Gastrocnemius medialis (tissue), 4 donors: Measurements from ENCODE around the gene ZBTB20.

Experiments used
- POLR2A ChIP-seq, 2 donors: fragments of 450-650 bp; IDR thresholded peaks; one replicate each; pipeline ENCODE4 v1.6.1; 2017; ENCODE audit warnings: antibody characterized with exemption in 2 of 2, mild to moderate bottlenecking in 2 of 2, moderate library complexity in 2 of 2
- TF ChIP-seq, protein P1 (sequence below), 5 experiments: fragments of 450-650 bp in 3 of 5; fragments of 200-600 bp in 2 of 5; sonication (generic) in 2 of 5; IDR thresholded peaks in 4 of 5; conservative IDR thresholded peaks in 1 of 5; 1 replicate in 4 of 5; 2 replicates in 1 of 5; pipeline ENCODE4 v1.5.1; 2016 to 2019; ENCODE audit warnings: antibody characterized with exemption in 5 of 5, mild to moderate bottlenecking in 3 of 5, moderate library complexity in 3 of 5

DNA sequence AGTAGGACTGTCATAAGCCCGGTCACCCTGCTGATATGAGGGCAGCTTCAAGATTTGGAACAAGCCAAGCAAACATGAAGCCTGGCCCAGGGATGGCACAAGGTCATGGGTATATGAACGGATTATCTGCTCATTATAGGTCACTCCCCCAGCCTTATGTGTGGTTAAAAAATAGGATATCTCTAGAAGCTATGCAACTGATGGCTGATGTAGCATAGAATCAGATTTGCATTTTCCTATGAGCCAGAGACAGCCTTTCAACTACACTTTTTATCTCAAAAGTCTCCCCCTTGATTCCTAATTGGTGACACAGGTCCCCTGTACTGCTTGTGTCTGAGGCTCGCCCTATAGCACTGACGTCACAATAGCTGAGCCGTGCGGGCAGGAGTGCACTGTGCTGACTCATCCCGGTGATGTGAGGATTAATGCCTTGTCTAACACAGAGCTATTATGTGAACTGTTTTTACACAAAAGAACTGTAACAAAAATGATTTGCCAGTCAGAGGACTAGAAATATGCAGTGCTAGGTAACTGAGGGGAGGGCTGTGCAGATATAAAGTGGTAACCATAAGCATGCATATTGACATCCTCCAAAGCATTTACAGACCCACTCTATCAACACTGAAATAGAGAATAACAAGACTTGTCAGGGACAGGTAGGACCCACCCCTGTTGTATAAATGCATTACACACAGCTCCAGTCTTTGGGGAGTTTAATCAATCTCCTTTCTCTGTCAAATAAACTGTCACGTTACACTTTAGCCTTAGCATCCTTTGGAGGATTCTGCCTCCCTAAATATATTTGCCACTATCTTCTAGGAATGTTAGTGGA lies 648.3 kb downstream of the ZBTB20 start:
- no peak for TF ChIP-seq POLR2A (IDR thresholded peaks at IDR 0.05)
- TF ChIP-seq, protein P1, sequence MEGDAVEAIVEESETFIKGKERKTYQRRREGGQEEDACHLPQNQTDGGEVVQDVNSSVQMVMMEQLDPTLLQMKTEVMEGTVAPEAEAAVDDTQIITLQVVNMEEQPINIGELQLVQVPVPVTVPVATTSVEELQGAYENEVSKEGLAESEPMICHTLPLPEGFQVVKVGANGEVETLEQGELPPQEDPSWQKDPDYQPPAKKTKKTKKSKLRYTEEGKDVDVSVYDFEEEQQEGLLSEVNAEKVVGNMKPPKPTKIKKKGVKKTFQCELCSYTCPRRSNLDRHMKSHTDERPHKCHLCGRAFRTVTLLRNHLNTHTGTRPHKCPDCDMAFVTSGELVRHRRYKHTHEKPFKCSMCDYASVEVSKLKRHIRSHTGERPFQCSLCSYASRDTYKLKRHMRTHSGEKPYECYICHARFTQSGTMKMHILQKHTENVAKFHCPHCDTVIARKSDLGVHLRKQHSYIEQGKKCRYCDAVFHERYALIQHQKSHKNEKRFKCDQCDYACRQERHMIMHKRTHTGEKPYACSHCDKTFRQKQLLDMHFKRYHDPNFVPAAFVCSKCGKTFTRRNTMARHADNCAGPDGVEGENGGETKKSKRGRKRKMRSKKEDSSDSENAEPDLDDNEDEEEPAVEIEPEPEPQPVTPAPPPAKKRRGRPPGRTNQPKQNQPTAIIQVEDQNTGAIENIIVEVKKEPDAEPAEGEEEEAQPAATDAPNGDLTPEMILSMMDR (IDR thresholded peaks at IDR 0.05 in 4 of 5, conservative IDR thresholded peaks at IDR 0.05 in 1 of 5): no peak
